Measurements from ENCODE around the gene HYCC1. TPM values are rescaled to one million over a fixed set of nuclear protein-coding genes. Genes with fewer than 3 reads are reported as not detected.

HYCC1 gene
- total RNA-seq, 1 experiment from 2014 or later = 23.5 TPM

DNA sequence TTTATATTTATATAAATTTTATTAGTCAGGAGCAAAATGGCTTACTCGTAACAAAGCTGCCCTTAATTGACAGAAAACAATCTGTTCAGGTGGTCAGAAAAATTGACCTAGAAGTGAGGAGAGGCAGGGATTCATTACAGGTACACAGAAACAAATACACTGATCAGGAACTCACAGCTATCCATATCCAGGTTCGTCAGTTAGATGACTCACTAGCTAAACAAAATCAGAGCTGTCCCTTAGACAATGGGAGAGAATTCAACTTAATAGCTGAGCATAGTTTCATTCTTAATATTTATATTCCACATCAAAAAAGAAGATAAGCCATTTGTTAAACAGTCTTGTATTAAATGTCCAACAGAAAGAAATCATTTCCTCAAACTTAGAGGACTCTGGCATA lies 41.7 kb downstream of the HYCC1 start (continued):
- TF ChIP-seq, protein P1, sequence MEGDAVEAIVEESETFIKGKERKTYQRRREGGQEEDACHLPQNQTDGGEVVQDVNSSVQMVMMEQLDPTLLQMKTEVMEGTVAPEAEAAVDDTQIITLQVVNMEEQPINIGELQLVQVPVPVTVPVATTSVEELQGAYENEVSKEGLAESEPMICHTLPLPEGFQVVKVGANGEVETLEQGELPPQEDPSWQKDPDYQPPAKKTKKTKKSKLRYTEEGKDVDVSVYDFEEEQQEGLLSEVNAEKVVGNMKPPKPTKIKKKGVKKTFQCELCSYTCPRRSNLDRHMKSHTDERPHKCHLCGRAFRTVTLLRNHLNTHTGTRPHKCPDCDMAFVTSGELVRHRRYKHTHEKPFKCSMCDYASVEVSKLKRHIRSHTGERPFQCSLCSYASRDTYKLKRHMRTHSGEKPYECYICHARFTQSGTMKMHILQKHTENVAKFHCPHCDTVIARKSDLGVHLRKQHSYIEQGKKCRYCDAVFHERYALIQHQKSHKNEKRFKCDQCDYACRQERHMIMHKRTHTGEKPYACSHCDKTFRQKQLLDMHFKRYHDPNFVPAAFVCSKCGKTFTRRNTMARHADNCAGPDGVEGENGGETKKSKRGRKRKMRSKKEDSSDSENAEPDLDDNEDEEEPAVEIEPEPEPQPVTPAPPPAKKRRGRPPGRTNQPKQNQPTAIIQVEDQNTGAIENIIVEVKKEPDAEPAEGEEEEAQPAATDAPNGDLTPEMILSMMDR (IDR thresholded peaks at IDR 0.05 in 2 of 3, conservative IDR thresholded peaks at IDR 0.05 in 1 of 3; ENCODE audit: borderline replicate concordance in 1 of 3, insufficient read depth in 1 of 3, low read depth in 2 of 3, low read length in 2 of 3) = no peak

DNA sequence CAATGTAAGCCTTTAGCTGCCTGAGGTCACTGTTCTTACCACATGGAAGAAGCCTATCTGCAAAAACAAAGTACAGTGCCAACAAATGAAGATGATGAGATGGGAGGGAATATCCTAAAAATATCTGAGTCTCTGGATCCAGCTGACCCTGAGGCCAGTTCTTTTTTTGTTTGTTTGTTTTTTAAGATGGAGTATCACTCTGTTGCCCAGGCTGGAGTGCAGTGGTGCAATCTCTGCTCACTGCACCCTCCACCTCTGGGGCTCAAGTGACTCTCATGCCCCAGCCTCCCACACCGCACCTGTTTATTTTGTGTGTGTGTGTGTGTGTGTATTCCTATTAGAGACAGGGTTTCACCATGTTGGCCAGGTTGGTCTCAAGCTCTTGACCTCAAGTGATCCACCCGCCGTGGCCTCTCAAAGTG lies 44.9 kb downstream of the HYCC1 start:
- no peaks in the 10 kb centered on the region for H3K9me2 ChIP-seq (ENCODE audit: insufficient read depth)
- DNase-seq (ENCODE audit: low read depth, low spot score) (no peak), ATAC-seq (no peak)
- H2AFZ ChIP-seq (ENCODE audit: low read depth, low read length, poor library complexity, severe bottlenecking) = no peak overlapping the region
- TF ChIP-seq SRF (IDR thresholded peaks at IDR 0.05; ENCODE audit: low read depth) (no peak), ELF1 (IDR thresholded peaks at IDR 0.05; ENCODE audit: borderline replicate concordance, low read depth) (no peak), ZFX (IDR thresholded peaks at IDR 0.05) (no peak), ZNF274 (IDR thresholded peaks at IDR 0.05; ENCODE audit: low read depth, low read length) (no peak), YY1 (IDR thresholded peaks at IDR 0.05; ENCODE audit: extremely low read depth, insufficient replicate concordance, low read depth, low read length) (no peak)
- TF ChIP-seq, protein P2, sequence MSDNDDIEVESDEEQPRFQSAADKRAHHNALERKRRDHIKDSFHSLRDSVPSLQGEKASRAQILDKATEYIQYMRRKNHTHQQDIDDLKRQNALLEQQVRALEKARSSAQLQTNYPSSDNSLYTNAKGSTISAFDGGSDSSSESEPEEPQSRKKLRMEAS (IDR thresholded peaks at IDR 0.05) = no peak
- H3K79me2 ChIP-seq (ENCODE audit: insufficient read depth, low read length) = no peaks in the 10 kb centered on the region
- H4K20me1 ChIP-seq (ENCODE audit: insufficient read depth) = no peaks in the 10 kb centered on the region
- no peaks in the 10 kb centered on the region for H3K27me3 ChIP-seq (ENCODE audit: insufficient read depth, low read length)
- H3K9ac ChIP-seq (ENCODE audit: low read length) = no peak overlapping the region
- no peak overlapping the region for H3K27ac ChIP-seq (ENCODE audit: low read depth, low read length)
- H3K4me3 ChIP-seq (replicated peaks in 1 of 2; ENCODE audit: low read depth in 1 of 2, low read length in 2 of 2) = no peak overlapping the region
- H3K4me2 ChIP-seq (ENCODE audit: low read length) = no peak overlapping the region
- no TSS peak for BruUV-seq (replicated peaks)
- intact Hi-C loops (cut with micrococcal nuclease) = no loop called here
- no peaks in the 10 kb centered on the region for H3K9me3 ChIP-seq (ENCODE audit: control insufficient read depth in 1 of 2, insufficient read depth in 1 of 2, low read depth in 1 of 2, low read length in 2 of 2)
- RAD21 ChIA-PET (ENCODE audit: low non-redundant PET in 1 of 2, low total read pairs in 2 of 2, uncharacterized antibody in 2 of 2, unreplicated experiment in 2 of 2) = no interaction called here
- H3K4me1 ChIP-seq (ENCODE audit: control insufficient read depth in 1 of 2, insufficient read depth in 2 of 2, low read length in 2 of 2) = no peaks in the 10 kb centered on the region
- no peaks in the 10 kb centered on the region for H3K36me3 ChIP-seq (ENCODE audit: control insufficient read depth in 1 of 2, insufficient read depth in 2 of 2, low read length in 2 of 2)
- POLR2A ChIA-PET = no interaction called here
- CTCF ChIA-PET = no interaction called here

Other genes with a start within 250 kb of the HYCC1 start
- gene TOMM7, start 191.3 kb downstream of the HYCC1 start, total RNA-seq (2021; ENCODE audit: unreplicated experiment) = 325 TPM
- gene KLHL7, start 91.7 kb upstream of the HYCC1 start, total RNA-seq (2021; ENCODE audit: unreplicated experiment) = 20.6 TPM
- 36.5 TPM for gene NUP42, start 167.9 kb upstream of the HYCC1 start, total RNA-seq (2021; ENCODE audit: unreplicated experiment)
- 2.8 TPM for gene GPNMB, start 232.6 kb upstream of the HYCC1 start, total RNA-seq (2021; ENCODE audit: unreplicated experiment)